ENCODE data around the gene ZSWIM4. TPM values are rescaled to one million over a fixed set of nuclear protein-coding genes. Genes with fewer than 3 reads are reported as not detected.
"Not testable (repeated sequence)": the region's sequence is repeated elsewhere in the genome, so short reads cannot be mapped to it uniquely, and the experiment has no call there.

The ZSWIM4 gene
- total RNA-seq, 1 donor from 2014 or later: 5.5 TPM

DNA sequence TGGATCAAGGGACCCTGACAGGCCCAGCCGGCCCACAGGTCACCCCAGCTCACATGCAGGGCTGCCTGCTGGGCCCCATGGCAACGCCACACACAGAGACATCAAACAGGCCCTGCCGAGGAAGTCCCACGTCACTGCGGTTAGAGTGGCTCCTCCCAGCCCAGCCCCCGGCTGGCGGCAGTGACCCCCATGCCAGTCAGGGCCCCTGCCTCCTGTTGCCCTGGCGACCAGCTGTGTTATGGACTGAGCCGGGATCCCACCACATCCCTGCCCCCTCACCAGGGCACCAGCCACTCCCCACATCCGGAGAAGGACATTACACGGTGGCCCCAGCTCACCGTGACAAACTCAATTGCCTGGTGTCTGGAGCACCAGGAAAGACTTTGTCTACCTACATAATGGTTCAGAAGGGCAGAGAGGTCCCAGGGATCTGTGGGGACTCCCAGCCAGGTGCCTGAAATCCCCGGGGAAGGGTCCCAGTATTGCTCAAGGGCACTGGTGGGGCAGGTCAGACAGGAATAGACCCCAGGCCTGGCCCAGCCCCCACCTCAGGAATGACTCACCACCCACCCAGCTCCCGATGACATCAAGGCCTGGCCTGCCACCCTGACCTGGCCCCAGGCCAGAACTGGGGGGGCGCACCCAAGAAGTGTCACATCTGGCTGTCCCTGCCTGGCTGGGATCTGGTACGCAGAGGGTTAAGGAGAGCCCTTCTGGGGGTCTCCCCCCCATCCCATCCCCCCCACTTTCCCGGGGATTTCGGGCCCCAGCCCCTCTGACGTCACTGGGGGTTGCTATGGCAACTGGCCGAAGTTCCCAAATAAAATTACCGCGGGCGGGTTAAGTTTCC is 51.5 kb downstream of the ZSWIM4 start:
- intact Hi-C loops (cut with micrococcal nuclease): loop anchor here (1.0 to 5.0 kb wide), 5 partner anchors 9 to 694 kb away; partner anchors contain the start of genes IER2, STX10 and ZSWIM4

GRCh38 chr19:13847407-13848339 is 52.4 kb downstream of the ZSWIM4 start:
- intact Hi-C loops (cut with micrococcal nuclease): loop anchor here (2.0 to 5.0 kb wide), 3 partner anchors 15 to 695 kb away; partner anchors contain the start of genes IER2, STX10 and ZSWIM4

GRCh38 chr19:13848340-13848677 is 53.1 kb downstream of the ZSWIM4 start:
- intact Hi-C loops (cut with micrococcal nuclease): loop anchor here (5.0 kb wide), 1 partner anchor 696 kb away; the partner anchor contains the start of genes IER2 and STX10

- intact Hi-C loops (cut with micrococcal nuclease): loop anchor here (5.0 kb wide), 1 partner anchor 697 kb away; the partner anchor contains the start of genes IER2 and STX10
Observed at GRCh38 chr19:13848798-13849676, 53.8 kb downstream of the ZSWIM4 start.

DNA sequence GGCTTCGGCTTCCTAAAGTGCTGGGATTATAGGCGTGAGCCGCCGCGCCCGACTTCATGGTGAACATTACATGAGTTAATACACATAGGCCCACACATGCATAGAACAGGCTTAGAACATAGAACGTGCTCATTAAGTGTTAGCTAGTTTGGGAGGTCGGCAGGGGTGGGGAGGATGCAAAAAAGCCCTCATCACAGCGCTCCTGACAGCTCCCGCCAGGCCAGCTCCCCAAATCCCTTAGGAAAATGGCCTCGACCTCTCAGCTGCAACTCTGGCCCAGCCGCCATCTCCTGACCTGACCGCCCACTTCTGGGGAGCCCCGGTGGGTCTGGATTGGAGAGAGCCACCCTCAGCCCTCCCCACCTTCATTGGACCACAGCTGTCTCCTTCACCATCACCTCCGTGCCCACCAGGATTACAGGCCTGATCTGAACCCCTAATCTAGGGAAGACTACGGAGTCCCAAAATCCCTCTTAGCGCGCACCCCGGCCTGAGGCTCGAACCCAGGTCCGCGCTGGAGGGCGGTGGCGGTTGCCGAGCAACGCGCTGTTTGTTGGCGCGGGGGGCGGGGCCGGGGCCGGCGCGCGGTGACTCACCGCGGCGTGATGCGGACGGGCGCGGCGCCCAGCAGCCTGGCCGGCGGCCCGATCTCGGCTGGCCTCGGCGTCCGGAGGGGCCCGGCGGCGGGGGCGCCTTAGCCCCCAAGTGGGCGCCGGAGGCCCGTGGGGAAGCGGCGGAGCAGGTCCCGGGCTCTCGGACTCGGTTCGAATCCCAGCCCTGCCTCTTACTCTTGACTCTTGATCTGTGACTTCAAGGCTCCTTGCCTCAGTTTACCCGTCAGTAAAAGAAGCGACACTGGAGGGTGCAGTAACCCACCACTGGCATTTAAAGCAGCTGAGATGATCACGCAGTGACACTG is 55.0 kb downstream of the ZSWIM4 start:
- intact Hi-C loops (cut with micrococcal nuclease): loop anchor here (5.0 kb wide), 1 partner anchor 698 kb away; the partner anchor contains the start of genes IER2 and STX10

DNA sequence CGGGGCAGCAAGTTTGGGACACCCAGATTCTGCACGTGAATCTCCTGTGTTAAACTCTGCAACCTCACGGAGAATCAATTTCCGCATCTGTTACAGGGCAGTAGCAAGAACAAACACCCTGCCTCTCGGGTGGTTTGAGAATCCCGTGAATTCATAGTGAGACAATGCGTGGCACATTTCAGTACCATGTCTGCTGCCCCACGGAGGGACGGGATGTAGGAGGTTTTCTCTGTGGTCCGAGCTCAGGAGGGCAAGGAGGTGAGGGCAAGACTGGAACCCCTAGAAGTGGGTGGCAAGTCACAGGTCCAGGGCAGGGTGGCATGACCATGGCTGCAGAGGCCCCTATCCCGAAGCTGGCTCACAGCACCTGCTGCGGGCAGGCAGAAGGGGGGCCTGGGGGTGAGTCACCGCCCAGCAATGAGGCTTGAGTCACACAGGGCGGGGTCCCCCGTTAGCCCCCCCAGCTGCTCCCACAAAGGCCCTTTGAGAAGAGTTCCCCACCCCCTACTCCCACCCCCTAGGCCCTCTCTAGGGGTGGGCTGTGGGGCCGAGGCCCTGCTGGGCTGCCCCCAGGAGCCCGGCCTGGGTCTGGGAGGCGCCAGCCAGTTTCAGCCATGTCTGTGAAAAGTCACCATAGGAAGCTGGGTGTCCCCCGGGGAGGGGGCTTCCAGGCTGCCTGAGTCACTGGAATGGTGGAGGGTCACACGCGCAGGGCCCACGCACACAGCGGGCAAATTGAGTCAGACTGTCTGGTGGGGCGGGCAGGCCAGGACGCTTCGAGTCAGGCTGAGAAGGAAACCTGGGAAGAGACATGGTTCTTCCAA is 55.9 kb downstream of the ZSWIM4 start:
- intact Hi-C loops (cut with micrococcal nuclease): no loop called here

DNA sequence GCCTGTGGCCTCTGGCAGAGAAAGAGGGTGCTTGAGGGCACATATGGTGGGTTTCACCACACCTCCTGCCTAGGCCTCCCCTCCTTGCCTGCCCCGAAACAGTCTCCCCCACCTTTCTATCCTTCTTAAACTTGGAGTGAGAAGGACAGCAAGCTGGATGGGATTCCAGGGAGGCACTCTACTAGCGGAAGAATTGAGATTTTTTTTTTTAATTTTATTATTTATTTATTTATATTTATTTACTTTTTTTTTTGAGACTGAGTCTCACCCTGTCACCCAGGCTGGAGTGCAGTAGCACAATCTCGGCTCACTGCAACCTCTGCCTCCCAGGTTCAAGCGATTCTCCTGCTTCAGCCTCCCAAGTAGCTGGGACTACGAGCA is 56.5 kb downstream of the ZSWIM4 start:
- intact Hi-C loops (cut with micrococcal nuclease): not testable (repeated sequence)

DNA sequence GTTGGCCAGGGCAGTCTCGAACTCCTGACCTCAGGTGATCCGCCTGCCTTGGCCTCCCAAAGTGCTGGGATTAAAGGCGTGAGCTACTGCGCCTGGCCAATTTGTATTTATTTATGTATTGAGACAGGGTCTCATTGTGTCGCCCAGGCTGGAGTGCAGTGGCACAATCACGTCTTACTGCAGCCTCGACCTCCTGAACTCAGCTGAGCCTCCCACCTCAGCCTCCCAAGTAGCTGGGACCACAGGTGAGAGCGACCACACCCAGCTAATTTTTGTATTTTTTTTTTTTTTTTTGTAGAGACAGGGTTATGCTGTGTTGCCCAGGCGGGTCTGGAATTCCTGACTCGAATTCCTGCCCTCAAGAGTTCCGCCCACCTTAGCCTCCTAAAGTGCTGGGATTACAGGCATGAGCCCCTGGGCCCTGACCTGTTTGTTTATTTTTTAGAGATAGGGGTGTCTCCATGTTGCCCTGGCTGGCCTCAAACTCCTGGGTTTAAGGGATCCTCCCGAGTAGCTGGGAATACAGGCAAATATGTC is 57.0 kb downstream of the ZSWIM4 start:
- intact Hi-C loops (cut with micrococcal nuclease): not testable (repeated sequence)

GRCh38 chr19:13856497-13856896 is 61.3 kb downstream of the ZSWIM4 start:
- intact Hi-C loops (cut with micrococcal nuclease): no loop called here

DNA sequence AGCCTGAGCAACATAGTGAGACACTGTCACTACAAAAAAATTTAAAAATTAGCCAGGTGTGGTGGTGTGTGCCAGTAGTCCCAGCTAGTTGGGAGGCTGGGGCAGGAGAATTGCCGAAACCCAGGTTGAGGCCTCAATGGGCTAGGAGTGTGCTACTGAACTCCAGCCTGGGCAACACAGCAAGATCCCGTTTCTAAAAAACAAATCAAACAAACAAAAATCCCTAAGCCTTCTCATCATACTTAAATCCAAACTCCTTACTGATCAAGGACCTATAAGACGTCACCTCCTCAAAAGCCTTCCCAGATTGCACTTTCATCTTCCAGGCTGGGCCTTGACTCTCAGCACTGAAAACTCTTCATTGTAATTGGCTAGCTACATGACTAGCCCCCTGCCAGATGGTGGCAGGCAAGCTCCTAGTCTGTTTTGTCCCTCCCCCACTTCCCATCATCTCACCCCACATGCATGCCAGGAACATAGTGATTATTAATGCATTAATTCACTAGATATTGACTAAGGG is 64.2 kb downstream of the ZSWIM4 start:
- intact Hi-C loops (cut with micrococcal nuclease): no loop called here

DNA sequence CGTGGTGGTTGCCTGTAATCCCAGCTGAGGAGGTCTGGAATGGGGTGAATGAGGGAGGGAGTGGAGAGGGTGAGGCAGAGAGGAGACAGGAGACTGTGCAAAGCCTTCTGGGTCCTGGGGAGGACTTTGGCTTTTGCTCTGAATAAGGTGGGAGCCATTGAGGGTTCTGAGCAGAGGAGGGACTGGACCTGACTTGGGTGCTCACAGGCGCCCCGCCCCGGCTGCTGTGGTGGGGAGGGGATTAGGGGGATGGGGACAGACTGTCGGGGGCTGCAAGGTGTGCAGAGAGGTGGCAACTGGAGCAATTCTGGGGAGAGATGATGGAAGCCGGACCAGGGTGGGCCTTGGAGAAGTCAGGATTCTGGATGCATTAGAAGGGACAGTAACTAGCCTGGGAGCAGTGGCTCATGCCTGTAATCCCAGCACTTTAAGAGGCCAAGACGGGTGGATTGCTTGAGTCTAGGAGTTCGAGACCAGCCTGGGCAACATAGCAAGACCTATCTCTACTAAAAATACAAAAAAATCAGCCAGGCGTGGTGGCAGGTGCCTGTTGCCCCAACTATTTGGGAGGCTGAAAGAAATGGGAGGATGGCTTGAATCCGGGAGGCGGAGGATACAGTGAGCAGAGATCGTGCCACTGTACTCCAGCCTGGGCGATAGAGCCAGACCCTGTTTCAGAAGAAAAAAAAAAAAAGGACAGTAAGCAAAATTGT is 65.6 kb downstream of the ZSWIM4 start:
- intact Hi-C loops (cut with micrococcal nuclease): loop anchor here (5.0 kb wide), 1 partner anchor 584 kb away; no protein-coding TSS in a partner anchor

DNA sequence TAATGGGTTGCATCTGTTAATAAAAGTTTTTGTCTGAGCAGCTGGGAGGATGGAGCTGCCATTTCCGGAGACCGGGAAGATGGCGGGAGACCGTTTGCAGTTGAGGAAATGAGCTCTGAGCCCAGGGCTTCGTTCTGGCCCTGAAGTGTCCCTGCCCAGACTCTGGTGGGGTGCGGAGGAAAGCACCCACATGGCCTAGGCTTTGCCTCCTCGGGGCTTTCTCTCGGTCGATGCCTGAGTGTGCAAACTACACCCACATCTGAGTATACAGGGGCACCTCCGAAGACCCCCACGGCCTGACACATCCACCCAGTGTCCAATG is 66.1 kb downstream of the ZSWIM4 start:
- intact Hi-C loops (cut with micrococcal nuclease): loop anchor here (5.0 kb wide), 1 partner anchor 584 kb away; no protein-coding TSS in a partner anchor

- intact Hi-C loops (cut with micrococcal nuclease): loop anchor here (1.0 to 5.0 kb wide), 5 partner anchors 16 to 585 kb away; no protein-coding TSS in a partner anchor
Observed at GRCh38 chr19:13861714-13862531, 66.7 kb downstream of the ZSWIM4 start.

- intact Hi-C loops (cut with micrococcal nuclease): loop anchor here (5.0 kb wide), 1 partner anchor 587 kb away; no protein-coding TSS in a partner anchor
Observed at GRCh38 chr19:13864046-13864666, 68.9 kb downstream of the ZSWIM4 start.

GRCh38 chr19:13864667-13865570 is 69.7 kb downstream of the ZSWIM4 start:
- intact Hi-C loops (cut with micrococcal nuclease): loop anchor here (5.0 kb wide), 1 partner anchor 588 kb away; no protein-coding TSS in a partner anchor

Data from T-helper 2 cell treated with Interferon-gamma antibody and Interleukin-4, amounts not matched to agents 100 ng/mL and 5 ng/mL, for 36 hours (primary cell).